ENCODE results near the gene TNS1. TPM values are rescaled to one million over a fixed set of nuclear protein-coding genes. Genes with fewer than 3 reads are reported as not detected.
"Not testable (repeated sequence)": the region's sequence is repeated elsewhere in the genome, so short reads cannot be mapped to it uniquely, and the experiment has no call there.

TNS1 gene
- total RNA-seq, 1 experiment from 2014 or later = 0.74 TPM

DNA sequence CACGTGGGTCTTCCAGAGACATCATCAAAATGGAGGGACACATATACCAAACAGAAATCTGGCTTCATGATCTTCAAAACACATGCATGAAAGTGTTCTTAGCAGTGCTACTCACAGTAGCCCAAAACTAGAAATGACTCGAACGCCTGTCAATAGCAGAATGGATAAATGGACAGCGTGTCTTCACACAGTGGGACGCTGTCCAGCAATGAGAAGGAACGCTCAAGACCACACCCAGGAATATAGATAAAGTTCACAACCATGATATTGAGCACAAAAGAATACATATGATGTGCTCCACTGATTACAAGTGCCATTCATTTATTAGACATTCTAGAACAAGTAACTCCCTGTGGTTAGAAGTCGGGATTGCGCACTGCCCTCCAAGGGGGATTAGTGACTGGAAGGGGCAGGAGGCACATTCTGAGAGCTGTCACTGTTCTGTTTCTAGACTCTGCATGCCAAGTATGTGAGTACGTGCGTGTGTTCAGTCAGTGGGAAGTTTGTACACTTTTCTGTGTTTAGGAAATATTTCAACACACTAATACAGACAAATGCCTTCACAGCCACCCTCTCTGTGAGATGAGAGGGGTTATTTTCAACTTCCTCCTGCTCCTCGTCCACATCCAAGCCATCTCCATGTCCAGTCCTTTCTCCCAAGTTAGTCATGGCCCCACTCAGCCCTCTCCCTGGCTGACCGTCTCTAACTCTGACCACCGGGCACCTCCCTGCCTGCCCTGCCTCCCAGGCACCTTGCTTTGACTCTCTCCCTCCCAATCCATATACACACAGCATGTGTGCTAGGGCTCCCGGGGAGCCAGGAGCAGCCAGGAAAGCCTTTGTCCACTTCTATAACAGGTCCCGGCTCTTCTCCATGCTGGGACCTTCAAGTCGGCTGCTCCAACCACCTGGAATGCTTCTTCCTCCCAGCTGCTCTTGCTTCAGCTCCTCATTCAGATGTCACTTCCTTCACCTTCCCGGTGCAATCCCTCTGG lies 26.9 kb upstream of the TNS1 start:
- DNase-seq (ENCODE audit: low spot score) = no peak

DNA sequence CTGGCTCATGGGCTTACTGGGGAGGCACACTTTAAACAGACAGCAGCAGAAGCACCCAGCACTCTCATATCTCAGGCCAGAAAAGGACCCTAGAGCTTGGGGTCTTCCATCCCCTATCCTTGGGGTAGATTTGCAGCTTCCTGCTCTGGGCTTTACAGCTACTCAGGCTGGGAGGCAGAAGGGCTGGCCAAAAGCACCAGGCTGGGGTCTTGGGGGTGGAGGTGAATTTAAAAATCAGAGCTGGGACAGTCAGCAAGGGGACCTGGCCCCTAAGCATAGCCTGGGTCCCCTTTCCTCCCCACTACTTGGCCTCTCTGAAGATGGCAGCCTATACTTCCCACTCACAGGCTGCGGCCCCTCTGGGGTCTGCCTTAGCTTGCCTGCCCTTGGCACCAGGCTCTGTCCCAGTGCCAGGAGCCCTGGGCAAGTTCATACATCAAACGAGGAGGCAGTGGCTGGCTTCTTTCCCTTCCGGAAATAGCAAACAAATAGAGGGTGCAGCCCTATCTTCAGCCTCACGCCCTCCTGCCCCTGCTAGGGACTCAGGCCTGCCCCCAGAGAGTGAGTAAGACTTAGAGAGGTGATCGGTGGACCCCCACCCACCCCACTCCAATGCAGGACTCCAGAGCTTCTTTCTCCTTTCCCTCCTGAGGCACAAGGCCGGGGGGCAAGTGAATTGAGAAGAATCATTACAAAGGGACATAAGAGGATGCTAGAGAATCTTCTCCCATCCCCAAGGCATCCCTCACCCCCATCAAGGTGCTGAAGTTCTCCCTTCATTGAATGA lies 26.0 kb upstream of the TNS1 start:
- no peak for DNase-seq (ENCODE audit: low spot score)

DNA sequence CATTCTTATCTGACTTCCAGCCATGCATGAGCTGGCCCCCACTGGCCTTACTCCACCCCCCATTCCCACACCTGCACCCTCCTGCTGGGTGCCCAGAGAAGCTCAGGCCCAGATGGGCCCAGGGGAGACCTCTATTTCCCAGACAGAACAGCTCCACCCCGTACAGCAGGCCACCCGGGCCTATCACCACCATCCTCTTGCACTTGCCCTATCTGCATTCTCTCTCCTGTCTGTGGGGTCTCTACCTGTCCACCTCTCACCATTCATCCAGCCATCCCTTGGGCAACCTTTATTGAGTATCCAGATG lies 25.3 kb upstream of the TNS1 start:
- no peak for DNase-seq (ENCODE audit: low spot score)

DNA sequence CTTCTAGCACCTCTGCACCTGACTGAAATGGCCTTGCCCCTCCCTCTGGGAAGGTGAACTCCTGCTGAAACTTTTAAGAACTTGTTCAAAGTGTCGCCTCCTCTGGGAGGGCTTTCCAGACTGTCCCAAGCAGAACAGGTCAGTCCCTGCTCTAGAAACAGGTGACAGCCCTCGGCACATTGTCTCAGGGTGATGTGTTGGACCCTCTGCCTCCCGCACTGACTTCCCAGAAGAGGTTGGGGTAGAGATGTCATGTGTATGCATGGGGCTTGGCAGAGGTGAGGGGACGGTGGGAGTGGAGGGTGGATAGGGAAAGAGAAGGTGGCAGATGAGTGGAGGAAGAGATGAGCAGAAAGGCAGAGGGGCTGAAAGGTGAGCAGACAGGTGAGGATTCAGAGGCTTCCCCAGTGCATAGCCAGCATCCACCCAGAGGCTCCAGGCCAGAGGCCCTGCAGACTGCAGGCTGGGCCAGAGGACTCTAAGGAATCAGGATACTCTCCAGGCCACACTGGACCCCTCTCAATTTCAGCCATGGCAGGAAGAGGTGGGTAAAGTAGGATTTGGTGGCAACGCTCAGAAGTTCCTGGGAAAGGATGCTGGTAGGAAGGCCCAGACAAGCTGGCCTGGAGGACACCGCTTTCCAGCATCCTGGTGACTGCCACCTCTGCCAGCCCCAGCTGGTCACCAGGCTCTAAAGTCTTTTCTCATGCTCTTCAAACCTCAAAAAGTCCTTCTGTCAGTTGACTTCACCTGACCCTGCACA lies 24.8 kb upstream of the TNS1 start:
- no peak for DNase-seq (ENCODE audit: low spot score)

DNA sequence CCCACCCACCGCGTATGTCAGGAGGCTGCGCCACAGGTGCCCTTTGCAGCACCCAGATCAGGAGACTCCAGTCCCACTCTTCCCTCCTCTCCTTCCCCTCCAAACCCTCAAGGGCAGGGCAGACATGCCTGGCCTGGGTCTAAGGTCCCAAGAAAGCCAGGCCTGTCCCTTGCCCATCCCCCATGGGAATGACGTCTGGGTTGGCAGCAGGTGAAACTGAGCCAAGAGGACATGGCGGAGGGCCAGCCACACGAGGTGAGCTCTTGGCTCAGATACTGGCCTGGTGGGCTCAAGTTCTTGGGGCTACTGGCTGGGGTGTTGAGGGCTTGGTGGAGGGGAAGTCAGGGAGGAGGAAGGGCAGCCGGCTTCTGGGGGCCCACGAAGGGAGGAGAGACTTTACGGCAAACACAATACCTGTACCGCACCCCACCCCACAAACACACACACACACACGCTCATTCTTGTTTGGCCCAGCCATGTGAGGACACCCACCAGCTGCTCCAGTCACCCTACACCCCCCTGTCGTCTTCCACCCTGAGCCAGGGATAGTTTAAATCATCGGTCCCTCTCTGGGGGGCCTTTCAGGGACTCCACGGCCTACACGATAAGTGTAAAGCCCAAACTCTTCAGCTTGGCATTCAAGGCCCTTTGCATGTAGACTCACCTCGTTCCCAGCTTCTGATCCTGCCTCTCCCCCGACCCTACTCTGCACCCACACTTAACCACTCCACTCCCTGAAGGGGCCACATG lies 24.1 kb upstream of the TNS1 start:
- no peak for DNase-seq (ENCODE audit: low spot score)

DNA sequence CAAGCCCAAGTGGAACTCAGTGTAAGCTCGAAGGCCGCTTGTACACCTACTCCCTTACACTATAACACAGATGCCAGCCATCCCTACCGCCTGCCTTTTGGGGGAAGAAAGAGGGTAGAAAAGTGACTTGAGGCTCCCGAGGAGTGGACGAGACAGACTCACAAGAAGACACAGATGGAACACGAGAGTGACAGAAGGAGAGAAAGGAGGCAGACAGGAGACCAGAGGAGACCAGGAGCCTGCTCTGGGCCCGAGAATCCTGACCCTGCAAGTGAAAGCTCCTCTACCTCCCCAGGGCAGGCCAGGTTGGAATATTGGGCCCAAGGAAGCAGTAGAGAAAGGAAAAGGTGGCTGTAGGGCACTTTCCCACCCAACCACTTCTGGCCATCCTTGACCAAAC lies 23.4 kb upstream of the TNS1 start:
- DNase-seq (ENCODE audit: low spot score) = no peak

DNA sequence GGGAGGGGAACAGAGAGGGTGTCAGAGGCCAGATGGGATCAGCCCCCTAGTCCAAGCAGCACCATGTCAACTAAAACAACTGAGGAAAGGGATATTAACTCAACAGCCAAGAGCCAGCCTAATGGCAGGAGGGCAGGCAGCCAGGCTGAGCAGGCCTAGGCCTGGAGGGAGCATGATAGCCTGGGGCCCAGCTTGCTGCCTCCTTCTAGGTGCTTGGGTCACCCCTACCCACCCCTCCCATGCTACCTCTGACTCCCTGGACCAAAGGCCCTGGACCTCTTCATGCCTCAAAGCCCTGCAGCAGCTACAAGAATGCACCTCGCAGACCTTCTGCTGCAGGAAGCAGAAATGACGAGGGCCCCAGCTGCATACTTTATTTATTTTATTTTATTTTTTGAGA lies 22.1 kb upstream of the TNS1 start:
- DNase-seq (ENCODE audit: low spot score) = no peak

DNA sequence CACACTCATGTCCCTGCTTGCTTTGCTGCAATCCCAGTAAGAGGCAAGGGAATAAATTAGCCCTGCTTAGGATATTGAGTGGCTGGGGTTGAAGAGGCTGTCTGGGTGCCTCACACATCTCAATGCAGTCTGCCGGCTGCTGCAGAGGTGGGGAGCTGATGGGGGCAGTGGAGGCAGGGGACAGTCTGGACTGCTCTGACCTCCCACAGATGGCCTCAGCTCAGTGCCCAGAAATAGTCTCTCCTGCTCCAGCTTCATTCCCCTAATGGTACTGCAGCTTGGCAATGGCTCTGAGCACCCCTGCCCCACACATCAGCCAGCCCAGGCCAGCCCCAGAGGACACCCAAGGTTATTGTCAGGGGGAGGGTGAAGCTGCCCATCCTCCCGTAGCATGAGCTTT lies 21.5 kb upstream of the TNS1 start:
- no peak for DNase-seq (ENCODE audit: low spot score)

DNA sequence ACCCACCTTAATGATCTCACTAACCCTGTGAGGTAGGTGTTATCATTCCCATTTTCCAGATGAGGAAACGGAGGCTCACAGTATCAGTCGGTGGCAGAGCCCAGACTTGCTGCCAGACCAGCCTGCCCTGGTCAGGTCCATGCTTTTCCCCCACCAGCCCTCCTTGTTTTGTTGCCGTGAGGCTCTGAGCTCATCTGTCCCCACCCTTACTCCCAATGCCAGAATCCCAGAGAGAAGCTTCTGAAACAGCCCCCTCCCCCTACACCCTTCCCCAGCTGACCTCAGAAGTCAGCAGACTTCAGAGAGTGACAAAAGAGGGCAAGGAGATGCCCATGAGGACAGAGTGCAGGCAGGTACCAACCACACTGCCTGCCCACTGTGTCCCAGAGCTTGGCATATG lies 20.8 kb upstream of the TNS1 start:
- no peak for DNase-seq (ENCODE audit: low spot score)

DNA sequence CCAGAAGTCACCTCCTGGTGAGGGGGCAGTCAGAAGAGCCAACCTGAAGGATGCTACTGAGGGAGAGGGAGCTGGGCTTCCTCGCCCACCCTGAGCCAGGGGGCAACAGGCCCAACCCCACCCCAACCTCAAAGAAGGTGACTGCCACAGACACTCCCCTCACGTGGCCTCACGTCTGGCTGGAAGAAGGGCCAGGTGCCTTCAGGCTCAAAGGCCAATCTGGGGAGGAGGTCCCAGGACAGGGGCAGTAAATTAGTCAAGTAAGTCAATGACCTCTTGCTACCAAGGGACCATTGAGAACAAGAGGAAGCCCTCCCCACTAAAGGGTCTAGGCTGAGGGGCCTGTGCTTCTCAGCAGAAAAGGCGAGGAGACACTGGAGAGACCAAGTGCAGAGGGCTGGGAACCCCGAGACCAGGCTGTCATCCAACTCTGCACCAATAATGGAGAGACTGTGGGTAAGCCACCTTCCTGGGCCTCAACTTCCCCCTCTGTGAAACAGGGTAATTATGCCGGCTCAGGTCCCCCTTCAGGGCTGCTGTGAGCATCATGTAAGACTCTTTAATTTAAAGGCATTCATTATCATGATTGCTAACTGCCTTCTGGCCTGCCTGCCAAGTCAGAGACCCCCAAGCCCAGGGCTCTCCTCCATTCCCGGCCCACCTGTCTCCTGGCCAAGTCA lies 20.2 kb upstream of the TNS1 start:
- DNase-seq (ENCODE audit: low spot score) = no peak

DNA sequence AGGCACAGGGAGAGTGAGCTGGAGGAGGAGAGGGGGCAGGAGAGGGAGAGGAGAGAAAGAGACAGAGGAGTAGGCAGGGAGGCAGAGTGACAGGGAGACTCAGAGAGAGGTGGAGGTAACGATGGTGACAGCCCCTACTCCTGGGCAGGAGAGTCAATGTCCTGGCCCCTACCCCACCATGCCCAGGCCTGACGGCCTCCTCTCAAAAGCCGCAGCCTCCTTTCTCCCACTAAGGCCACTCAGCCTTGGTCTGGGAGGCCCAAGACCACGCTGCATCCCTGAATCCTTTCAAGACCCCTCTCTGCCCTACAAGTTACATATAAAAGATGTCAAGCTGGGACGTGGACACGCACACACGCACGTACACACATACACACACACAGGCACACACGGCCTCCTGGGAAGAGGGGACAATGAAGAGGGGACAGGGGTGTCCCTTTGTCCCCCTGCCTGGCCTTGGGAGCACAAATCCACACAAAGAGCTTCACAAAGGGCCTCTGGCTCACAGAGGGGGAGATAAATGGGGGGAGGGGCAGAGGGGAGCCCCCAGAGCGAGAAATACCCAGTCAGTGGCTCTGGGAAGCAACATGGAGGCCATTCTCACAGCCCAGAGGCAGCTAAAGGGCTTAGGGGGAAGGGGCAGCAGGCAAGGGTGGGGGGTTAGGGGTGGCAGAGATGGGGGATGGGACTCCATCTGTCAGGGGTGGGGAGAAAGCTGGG lies 19.5 kb upstream of the TNS1 start:
- no peak for DNase-seq (ENCODE audit: low spot score)

DNA sequence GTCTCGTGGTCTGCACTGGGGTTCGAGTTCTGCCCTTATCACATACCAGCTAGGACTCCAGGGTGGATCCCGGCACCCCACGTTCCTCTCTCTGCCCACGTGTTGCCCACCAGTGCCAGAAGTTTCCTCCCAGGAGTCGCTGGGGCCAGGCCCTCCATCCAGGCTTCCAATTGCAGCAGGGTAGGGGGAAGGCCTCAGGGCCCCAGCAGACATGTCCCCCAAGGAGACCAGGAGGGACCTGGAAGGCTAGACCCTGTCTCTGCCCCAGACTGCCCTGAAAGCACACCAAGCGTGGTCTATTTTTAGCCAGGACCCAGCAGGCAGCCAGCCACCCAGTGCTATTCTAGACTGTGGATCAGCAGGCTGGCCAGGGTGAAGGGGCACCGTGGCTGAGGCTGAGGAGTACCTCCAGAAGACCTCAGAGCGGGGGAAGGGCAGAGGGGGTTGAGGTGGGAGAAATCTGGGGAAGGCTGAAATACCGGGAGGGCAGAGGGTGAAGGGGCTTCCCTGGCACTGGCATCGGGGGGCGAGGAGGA lies 18.8 kb upstream of the TNS1 start:
- no peak for DNase-seq (ENCODE audit: low spot score)

DNA sequence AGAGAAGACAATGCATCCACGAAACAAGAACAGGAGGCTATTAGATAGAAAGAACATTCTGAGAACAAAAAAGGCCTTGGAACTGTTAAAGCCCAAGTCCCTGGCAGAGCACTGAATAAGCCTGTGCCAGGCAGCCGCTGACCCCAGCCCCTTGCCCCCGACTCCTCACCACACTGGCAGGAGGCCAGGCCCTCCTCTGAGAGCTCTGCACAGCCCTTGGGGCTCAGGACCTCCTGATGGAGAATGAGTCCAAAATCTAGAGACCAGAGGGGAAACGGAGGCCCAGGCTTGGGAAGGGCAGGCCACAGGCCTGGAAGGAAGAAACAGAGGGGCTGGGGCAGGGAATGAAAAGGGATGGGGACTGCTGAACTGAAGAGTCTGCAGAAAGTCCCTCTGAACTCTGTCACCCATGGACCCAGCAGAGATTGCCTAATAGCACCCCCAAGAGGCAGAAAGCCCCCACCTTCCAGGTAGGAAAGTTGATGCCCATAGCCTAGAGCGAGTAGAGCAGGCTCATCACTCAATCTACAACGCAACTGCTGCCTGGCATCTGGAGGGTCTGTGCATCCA lies 18.3 kb upstream of the TNS1 start:
- no peak for DNase-seq (ENCODE audit: low spot score)

DNA sequence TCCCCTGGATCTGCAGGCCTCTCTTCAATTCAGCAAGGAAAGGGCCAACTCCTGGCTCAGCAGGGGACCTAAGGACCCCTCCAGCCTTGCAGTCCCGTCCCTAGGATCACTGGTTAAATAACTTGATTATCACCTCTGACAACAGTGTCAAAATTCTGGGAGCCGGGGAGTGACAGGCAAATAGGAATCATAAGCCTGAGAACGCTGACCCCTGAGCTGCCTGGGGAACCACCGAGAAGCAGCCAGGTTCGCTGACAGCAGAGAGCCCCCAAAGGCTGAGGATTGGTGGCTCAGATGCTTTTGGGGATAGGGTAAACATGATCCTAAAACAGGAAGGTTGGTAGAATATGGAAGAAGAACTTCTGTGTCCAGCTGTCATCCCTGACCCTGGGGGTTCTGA lies 17.5 kb upstream of the TNS1 start:
- no peak for DNase-seq (ENCODE audit: low spot score)

DNA sequence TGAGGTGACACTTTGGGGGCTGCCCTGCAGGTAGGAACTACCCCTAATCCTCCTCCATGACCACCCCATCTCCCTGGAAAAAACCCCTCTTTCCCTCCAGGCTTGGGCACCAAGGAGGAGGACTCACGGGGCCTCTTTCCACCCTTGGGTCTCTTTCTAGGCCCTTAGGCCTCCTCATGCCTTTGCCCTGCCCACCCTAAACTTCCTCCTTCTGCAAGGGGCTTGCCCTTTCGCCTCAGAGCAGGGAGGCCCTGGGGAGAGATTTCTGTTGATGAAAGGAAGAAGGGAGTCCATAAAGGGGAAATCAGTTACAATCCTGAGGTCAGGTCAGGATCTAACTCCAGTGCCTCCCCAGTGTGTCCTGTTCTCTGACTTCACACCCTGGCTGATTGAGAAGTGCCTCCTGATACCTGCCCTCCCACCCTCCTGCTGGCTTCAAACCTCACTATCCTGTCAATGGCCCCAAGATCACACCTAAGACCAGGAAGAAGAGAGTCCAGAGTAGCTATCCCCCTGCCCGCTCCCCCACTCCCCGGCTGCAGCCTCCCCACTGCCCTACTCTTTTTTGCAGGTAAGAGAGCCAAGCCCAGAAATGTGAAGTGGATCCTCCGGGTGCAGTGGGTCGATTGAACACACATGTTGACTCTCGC lies 16.7 kb upstream of the TNS1 start:
- no peak for DNase-seq (ENCODE audit: low spot score)

DNA sequence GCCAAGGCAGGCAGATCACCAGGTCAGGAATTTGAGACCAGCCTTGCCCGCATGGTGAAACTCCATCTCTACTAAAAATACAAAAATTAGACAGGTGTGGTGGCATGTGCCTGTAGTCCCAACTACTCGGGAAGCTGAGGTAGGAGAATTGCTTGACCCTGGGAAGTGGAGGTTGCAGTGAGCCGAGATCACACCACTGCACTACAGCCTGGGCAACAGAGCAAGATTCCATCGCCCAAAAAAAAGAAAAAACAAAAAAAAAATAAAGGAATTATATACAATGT lies 16.0 kb upstream of the TNS1 start:
- DNase-seq (ENCODE audit: low spot score) = not testable (repeated sequence)

DNA sequence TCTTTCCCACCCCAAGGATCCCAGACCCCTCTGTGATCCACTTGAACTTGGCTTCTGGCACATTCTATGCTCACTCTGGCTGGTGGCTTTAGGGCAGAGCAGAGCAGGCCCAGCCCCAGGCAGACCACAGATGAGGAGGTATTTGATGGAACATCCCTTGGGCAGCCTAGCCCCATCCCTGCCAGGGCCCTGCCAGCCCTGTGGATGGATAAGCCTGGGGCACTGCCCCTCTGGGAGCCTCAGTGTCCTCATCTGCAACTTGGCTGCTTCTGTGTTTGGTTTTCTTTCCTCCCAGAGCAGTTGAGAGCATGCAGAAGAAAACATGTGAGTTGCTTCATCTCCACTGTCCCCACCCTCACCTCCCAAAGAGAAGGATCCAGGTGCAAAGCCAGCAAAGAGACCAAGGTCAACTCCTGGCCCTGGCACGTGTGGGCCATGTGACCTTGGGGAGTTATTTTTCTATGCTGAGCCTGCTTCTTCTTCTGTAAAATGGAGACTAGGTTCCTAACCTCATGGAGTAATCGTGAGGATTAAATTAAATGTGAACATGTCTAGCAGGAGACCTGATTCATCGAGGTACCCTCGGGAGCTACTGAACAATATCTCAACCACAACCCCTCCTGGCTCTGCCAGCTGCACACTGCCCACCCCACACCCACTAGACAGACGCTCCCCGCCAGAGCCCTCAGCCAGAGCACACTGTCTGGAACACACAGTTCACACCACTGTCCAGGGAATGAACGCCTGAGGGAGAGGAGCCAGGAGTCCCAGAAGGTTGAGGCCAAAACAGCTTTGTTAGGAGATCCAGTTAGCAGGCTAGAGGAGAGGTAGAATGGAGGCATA lies 14.6 kb upstream of the TNS1 start:
- no peak for DNase-seq (ENCODE audit: low spot score)

DNA sequence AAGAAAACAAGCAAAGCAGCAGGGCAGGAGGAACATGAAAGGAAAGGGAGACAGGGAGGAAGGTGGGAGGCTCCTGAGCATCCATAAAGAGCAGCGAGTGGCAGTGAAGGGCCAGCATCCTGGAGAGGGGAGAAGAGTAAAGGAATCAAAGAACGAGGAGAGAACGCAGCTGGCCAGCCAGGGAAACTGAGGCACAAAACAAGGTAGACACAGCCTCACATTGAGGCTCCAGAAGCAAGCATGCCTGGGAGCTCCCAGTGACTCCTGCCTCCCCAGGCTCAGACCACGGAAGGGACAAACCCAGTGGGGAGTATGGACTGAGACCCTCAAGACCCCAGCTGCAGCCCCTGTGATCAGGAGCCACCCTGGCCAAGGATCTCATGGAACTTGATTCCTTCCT lies 14.0 kb upstream of the TNS1 start:
- DNase-seq (ENCODE audit: low spot score) = no peak

All from H4 (cell line).